ENCODE results near the gene ETV1. TPM values are rescaled to one million over a fixed set of nuclear protein-coding genes. Genes with fewer than 3 reads are reported as not detected.

The ETV1 gene
- total RNA-seq, 1 donor from 2014 or later, result 0.26 TPM

DNA sequence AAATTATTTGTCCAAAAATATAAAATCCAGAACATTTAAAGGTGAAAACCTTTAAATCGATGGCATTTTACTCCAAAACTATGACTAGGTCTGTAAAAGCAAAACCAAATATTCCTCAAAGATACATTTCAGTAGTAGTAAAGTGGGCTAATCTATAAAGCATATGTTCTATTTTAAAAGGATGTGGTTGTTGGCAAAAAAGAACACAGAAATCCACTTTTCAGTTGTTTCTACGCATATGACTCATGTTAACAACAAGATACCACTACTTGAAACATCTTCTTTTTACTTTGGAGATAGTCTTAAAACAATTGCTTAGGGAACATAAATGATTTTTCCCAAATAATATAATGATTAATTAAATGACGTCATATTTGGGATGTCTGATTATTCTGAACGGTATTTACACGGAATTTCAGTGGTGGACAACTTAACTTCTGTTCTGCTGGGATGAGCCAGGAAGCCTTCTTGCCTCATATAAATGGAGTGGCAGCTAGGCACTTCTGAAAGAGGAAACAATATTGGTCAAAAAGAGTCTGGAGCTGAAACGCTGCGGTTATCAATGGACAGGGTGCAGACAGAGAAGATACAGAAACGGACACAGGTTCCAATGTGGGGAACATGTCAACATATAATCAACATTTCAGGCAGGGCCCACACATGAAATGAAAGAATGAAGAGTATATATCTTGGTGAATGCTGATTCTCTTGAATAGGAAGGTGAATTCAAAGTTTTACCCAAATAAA lies 78.5 kb downstream of the ETV1 start:
- Histone ChIP-seq H3K27me3 (ENCODE audit: control insufficient read depth, insufficient read depth, low read length) (no peaks in the 10 kb centered on the region), H3K36me3 (ENCODE audit: control insufficient read depth, insufficient read depth, low read length) (no peaks in the 10 kb centered on the region), H3K4me3 (ENCODE audit: low read depth, low read length) (no peak overlapping the region)
- DNase-seq (ENCODE audit: low read depth) (no peak), FAIRE-seq (no peak)
- TF ChIP-seq, protein P1, sequence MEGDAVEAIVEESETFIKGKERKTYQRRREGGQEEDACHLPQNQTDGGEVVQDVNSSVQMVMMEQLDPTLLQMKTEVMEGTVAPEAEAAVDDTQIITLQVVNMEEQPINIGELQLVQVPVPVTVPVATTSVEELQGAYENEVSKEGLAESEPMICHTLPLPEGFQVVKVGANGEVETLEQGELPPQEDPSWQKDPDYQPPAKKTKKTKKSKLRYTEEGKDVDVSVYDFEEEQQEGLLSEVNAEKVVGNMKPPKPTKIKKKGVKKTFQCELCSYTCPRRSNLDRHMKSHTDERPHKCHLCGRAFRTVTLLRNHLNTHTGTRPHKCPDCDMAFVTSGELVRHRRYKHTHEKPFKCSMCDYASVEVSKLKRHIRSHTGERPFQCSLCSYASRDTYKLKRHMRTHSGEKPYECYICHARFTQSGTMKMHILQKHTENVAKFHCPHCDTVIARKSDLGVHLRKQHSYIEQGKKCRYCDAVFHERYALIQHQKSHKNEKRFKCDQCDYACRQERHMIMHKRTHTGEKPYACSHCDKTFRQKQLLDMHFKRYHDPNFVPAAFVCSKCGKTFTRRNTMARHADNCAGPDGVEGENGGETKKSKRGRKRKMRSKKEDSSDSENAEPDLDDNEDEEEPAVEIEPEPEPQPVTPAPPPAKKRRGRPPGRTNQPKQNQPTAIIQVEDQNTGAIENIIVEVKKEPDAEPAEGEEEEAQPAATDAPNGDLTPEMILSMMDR (IDR thresholded peaks at IDR 0.05; ENCODE audit: insufficient read depth, low read length, severe bottlenecking), result no peak

DNA sequence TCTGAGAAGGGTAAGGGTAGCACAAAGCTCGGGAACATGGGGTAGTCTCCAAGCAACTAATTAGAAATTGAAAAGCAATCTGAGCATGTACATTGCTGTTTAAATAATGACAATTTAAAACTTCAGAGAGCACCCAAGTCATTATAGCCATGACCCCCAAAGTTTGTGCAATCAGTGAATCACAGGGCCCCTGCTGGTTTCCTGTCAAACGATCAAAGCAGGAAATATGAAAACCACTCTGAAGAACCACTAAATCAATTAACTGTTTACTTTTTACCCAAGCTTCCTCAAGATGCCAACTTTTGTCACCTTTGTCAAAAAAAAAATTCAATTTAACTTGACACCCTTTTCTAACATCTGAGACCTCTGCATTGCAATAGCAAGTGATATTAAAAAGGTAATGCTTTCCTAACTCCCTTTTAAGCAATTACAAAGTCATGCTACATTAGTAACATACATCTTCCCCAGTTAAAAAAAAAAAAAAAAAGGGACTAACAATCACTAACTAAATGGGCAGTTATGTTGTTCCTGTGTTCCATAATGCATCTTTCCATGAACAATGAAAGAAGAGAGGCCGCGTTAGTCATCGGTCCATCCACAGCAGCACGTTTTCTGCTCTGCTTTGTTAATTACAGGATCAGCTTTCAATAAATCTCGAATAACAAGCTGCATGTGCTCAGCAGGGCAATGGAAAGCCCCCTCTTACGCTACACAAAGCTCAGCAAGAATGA lies 80.6 kb downstream of the ETV1 start:
- no peaks in the 10 kb centered on the region for H3K36me3 ChIP-seq (ENCODE audit: control insufficient read depth, insufficient read depth, low read length)
- DNase-seq (ENCODE audit: low read depth) (peak; percentile 25), FAIRE-seq (no peak)
- no peak overlapping the region for H3K4me3 ChIP-seq (ENCODE audit: low read depth, low read length)
- no peaks in the 10 kb centered on the region for H3K27me3 ChIP-seq (ENCODE audit: control insufficient read depth, insufficient read depth, low read length)
- TF ChIP-seq, protein P1 (IDR thresholded peaks at IDR 0.05; ENCODE audit: insufficient read depth, low read length, severe bottlenecking), result no peak

DNA sequence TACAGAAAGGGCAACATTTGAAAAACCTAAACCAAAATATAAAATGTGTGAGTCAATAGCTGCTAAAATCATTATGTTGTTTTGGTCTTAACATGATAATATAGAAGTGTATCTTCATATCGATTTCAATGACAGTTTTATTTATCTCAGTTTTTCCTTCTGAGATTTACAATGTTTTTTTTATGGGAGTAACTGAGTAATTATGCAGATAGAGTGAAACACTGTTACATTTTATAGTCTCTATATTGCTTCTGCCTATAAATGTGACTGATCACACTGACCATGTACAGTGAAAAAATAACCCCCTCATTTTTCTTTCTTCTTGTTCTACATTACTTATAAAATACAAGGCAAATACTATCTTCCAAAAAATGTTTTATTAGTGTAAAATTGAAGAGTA lies 81.6 kb downstream of the ETV1 start:
- H3K36me3 ChIP-seq (ENCODE audit: control insufficient read depth, insufficient read depth, low read length), result no peaks in the 10 kb centered on the region
- no peak for FAIRE-seq
- H3K4me3 ChIP-seq (ENCODE audit: low read depth, low read length), result no peak overlapping the region
- no peak for DNase-seq (ENCODE audit: low read depth)
- no peaks in the 10 kb centered on the region for H3K27me3 ChIP-seq (ENCODE audit: control insufficient read depth, insufficient read depth, low read length)
- TF ChIP-seq, protein P1 (IDR thresholded peaks at IDR 0.05; ENCODE audit: insufficient read depth, low read length, severe bottlenecking), result no peak

DNA sequence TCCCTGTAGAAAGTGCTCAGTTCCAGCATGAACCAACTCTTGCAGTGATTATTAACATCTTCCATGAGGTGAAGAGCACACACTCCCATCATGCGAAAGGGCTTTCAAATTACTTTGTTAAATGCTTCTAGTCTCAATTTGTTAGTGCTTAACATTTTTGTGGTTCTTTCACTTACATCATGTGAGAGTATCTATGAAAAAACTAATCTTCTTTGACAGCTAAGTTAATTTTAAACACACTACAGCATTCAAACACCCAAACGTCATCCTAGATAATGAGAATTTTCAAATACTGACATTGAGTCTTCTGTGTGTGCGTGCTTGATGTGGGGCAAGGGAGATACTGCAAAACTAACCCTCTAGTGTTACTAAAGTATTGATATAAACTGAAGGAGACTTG lies 84.8 kb downstream of the ETV1 start:
- no peaks in the 10 kb centered on the region for H3K36me3 ChIP-seq (ENCODE audit: control insufficient read depth, insufficient read depth, low read length)
- no peaks in the 10 kb centered on the region for H3K27me3 ChIP-seq (ENCODE audit: control insufficient read depth, insufficient read depth, low read length)
- TF ChIP-seq, protein P1 (IDR thresholded peaks at IDR 0.05; ENCODE audit: insufficient read depth, low read length, severe bottlenecking), result no peak
- no peak overlapping the region for H3K4me3 ChIP-seq (ENCODE audit: low read depth, low read length)
- no peak for DNase-seq (ENCODE audit: low read depth)
- no peak for FAIRE-seq

DNA sequence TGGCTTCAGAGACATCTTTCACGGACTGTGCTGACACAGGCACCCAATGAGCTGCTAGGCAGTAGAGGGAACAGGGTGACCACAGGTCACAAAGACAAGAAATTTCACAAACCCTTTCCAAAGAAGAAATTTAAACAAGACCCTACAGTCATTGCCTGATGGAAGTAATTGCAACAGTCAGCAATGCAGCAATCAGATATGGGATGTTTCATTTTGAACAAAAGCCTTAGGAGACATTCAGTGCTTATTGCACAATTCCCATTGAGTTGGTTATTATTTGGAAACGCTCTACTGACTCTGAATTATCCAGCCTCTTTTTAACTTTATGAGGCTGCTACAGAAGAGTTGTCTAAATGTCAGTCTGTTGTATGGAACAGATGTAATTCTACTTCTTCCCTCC lies 85.5 kb downstream of the ETV1 start:
- H3K36me3 ChIP-seq (ENCODE audit: control insufficient read depth, insufficient read depth, low read length), result no peaks in the 10 kb centered on the region
- TF ChIP-seq, protein P1 (IDR thresholded peaks at IDR 0.05; ENCODE audit: insufficient read depth, low read length, severe bottlenecking), result no peak
- FAIRE-seq (no peak), DNase-seq (ENCODE audit: low read depth) (no peak)
- no peaks in the 10 kb centered on the region for H3K27me3 ChIP-seq (ENCODE audit: control insufficient read depth, insufficient read depth, low read length)
- H3K4me3 ChIP-seq (ENCODE audit: low read depth, low read length), result no peak overlapping the region
